NCI-H1417 (cell line): Measurements from ENCODE around the gene RILPL1.
"Not testable (repeated sequence)": the region's sequence is repeated elsewhere in the genome, so short reads cannot be mapped to it uniquely, and the experiment has no call there.

Experiments used
- DNase-seq, 3 experiments: peaks; one replicate each; lab custom pipeline; 2025; lab: John Stamatoyannopoulos, UW

RILPL1 gene

DNA sequence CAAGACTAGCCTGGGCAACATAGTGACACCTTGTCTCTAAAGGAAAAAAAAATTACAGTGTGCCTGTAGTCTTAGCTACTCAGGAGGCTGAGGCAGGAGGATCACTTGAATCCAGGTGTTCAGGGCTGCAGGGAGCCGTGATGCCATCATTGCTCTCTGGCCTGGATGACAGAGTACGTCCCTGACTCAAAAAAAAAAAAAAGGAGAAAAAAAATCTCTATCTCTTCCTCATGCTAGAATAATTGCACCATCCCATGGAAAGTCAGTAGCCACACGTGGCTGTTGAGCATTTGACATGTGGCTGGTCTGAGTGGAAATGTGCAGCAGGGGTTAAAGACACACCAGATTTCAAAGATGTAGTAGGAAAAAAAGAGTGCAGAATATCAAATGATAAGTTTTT is 3.8 kb downstream of the RILPL1 start:
- DNase-seq: no peak

DNA sequence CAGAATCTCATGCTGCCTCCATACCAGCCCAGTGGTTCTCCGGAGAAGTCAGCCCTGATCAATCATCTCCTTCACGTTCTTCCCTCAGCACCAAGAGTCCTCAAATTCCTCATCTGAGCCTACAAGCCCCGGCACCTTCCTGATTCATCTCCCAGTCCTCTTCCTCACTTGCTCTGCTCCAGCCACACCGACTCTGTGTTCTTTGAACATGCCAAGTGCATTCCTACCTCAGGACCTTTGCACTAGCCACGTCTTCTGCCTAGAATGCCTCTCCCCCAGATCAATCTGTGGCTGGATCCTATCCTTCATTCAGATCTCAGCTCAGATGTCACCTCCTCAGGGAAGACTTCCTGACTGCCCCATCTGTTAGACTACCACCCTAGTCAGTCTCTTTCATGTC is 4.7 kb downstream of the RILPL1 start:
- DNase-seq: no peak

DNA sequence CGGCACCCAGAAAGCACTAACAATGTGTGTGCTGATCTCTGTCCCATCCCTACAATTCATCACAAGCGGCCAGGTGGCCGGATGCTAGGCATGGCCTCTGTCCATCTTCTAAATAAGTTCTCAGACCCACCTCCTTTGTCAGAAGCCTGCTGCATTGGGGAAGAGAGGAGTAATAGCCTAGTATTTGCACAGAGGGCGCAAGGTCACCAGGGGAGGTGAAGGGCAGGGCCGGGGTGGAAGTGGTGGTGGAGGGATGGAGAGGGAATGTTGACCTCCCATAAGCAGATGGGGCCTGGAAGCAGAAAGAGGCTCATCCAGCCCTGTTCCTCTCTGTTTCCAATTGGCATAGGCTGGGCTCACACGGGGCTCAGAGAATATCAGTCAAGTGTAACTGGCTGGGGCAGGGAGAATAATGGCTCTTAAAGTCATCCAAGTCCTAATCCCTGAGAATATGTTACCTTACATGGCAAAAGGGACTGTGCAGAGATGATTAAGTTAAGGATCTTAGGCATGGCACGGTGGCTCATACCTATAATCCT is 6.9 kb downstream of the RILPL1 start:
- no peak for DNase-seq

GRCh38 chr12:123524378-123524777 is 9.1 kb downstream of the RILPL1 start:
- no peak for DNase-seq

GRCh38 chr12:123523518-123523917 is 10.0 kb downstream of the RILPL1 start:
- no peak for DNase-seq

- DNase-seq: no peak
Measured at GRCh38 chr12:123522164-123522563, 11.4 kb downstream of the RILPL1 start.

GRCh38 chr12:123520567-123521474 is 12.7 kb downstream of the RILPL1 start:
- DNase-seq: no peak

- DNase-seq: peak in 1 of 3 experiments; percentile 18
Measured at GRCh38 chr12:123519141-123520001, 14.1 kb downstream of the RILPL1 start.

DNA sequence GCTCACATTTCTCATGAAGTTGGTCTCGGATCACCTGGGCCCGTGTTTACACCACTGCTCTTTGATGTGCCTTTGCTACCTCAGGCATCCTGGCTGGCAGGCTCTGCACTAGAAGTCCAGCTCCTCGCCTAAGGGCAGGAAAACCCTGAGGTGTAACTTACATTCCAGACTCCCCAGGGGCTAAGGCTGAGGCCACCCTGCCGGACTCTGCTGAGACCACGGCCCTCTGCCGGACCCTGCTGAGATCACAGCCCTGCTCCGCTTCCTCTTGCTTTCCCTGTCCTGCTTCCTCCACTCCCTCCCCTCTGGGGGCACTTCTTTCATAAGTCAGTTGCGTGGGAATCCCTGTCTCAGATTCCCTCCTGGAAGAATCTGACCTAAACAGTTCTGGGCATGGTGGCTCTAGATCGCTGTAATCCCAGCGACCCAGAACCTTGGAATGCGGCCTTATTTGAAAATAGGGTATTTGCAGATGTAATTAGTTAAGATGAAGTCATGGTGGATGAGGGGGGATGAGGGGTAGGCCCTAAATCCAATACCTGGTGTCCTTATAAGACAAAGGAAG is 17.2 kb downstream of the RILPL1 start:
- no peak for DNase-seq

DNA sequence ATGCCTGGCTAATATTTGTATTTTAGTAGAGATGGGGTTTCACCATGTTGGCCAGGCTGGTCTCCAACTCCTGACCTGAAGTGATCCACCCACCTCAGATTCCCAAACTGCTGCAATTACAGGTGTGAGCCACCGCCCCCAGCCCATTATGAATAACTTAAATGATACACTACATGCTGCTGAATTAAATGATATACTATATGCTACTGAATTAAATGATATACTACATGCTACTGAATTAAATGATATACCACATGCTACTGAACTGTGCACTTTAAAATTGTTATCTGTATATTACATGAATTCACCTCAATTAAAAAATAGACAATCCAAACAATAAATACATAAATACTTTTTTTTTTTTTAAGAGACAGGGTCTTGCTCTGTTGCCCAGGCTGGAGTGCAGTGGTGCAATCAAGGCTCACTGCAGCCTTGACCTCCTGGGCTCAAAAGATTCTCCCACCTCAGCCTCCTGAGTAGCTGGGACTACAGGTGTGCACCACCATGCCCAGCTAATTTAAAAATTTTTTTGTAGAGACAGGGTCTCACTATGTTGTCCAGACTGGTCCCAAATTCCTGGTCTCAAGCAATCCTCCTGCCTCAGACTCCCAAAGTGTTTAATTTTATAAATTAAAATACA is 18.8 kb downstream of the RILPL1 start:
- not testable (repeated sequence) for DNase-seq

DNA sequence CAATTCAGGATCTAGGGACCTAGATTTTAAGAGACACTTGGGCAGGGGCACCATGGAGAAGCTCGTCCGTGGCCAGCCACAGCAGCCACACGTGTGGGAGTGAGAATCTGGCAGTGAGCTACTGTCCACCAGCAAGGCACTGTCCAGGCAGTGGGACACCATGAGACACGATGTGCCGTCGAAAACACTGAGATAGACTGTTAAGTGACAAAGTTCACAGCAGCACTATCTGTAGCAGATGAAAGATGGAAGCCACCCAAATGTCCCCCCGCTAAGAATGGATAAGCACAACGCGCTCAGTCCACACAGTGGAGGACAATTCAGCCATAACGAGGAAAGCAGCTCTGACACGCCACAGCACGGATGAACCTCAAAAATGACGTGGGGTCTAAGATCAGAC is 19.7 kb downstream of the RILPL1 start:
- no peak for DNase-seq

GRCh38 chr12:123512838-123513665 is 20.5 kb downstream of the RILPL1 start:
- peak in 1 of 3 experiments; percentile 89 for DNase-seq

DNA sequence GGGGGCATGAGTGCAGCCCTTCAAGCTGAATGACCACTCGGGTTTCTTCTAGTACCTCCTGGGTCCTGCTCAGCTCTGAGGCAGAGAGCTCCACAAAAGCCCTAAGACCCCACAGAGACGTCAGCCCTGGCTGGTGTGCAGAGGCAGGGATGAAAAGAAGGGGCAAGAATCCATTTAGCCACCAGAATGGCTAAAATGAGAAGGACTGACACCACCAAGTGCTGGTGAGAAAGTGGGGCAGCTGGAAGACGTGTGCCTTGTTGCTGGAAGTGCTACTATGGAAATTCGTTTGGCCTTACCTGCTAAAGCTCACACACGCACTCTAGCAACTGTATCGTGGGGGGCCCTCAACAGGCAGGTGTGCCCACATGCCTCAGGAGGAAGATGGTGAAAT is 26.7 kb downstream of the RILPL1 start:
- DNase-seq: no peak

DNA sequence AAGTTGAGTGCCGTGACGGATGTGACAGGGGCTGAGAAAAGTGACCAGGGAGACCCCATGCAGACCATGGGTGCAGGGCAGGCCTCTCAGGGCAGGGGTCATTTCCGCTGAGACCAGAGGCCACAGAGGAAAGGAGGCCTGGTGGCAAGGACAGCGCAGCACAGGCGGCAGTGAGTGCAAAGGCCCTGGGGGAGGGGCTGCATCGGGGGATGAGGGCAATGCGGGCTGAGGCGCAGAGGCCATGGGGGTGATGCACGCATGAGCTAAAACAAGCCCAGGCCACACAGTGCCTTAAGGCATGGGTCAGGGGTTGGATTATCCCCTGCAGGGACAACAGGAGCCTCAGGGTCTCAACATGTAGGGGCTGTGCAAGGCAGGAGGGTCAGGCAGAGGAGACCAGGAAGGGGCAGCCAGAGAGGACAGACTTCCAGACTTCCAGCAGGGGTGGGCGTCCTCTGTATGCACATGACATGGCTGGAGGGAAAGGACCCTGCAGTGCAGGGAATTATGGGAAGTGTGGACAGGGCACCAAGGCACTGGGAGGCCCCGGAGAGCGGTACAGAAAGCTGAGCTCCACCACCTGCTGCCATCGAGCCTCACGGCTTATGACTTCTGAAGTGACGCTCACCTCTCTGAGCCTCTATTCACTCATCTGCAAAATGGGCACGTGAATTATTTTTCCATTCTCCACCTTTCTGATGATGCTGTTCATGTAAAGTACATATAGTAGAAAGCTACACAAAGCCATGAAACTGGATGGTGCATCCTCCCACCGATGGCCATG is 27.3 kb downstream of the RILPL1 start:
- DNase-seq: no peak

DNA sequence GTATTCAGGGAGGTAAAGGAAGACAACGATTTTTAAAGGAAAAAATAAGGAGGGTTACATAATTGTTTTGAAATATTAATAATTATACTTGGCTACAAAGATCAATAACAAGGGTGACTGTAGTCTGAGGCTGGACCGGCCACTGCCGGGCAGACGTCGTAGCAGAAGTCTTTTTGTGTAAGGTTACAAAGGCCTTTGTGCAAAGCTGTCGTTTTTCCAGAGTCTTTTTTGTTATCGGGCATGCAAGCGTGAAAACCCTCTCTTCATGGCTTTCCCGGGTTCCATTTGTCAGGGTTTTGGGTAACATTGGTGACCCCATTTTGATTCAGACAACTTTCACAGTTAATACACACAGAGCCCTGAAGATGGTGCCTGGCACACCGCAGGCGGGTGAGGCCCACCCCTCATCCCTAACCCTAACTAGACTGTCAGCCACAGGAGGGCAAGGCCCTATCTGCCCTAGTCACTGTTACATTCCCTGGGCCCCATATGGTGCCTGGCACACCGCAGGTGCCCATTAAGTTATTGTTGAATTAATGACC is 31.3 kb downstream of the RILPL1 start:
- DNase-seq: peak in 1 of 3 experiments; percentile 43

DNA sequence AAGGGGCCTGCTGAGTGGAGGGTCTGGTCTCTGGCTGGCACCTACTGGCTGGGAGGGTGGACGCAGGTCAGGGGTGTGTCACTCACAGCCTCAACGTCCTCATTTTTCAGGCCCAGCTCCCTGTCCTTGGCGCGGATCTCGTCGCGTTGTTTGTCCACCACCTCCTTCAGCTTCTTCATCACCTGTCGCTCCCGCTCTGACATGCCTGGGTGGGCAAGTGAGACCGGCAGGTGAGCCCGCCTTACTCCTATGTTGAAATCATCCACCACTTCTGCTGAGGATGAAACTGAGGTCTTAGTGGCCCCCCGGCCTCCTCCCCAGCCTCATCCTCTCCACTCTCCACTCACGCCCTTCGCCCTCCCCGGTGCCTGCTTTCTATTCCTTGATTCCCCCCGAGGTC is 34.2 kb downstream of the RILPL1 start:
- no peak for DNase-seq

- DNase-seq: no peak
Measured at GRCh38 chr12:123498126-123498825, 35.2 kb downstream of the RILPL1 start.

DNA sequence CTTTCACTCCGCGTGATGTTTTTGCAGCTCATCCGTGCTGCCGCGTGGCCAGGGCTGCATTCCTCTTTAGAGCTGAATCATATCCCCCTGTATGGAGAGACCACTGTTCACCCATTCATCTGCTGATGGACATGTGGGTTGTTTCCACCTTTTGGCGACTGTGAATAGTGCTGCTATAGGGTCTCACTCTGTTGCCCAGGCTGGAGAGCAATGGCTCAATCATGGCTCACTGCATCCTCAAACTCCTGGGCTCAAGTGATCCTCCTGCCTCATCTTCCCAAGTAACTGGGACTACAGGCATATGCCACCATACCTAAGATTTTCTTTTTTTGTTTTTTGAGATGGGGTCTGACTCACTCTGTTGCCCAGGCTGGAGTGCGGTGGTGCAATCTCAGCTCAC is 36.5 kb downstream of the RILPL1 start:
- no peak for DNase-seq
